Measurements from ENCODE around the gene MEIOB. TPM values are rescaled to one million over a fixed set of nuclear protein-coding genes. Genes with fewer than 3 reads are reported as not detected.
"Not testable (repeated sequence)": the region's sequence is repeated elsewhere in the genome, so short reads cannot be mapped to it uniquely, and the experiment has no call there.

MEIOB gene
- 1 to 10 TPM in 2 of 4 donors, under 1 TPM in 2; 0.25 to 3.1 (median 1.00) TPM for polyA plus RNA-seq (ENCODE audit: insufficient read length in 4 of 4)

- no peak for DNase-seq (ENCODE audit: low read depth in 4 of 4, low spot score in 3 of 4)
These were observed at the start of gene MEIOB for GRCh38 chr16:1871974-1872635. TSS of gene MEIOB (minus strand) at chr16:1872164. CDS start at chr16:1868175, 3,989 bp downstream.

GRCh38 chr16:1920727-1921171 is 48.8 kb upstream of the MEIOB start:
- DNase-seq (ENCODE audit: low read depth in 4 of 4, low spot score in 3 of 4), result no peak

GRCh38 chr16:1920122-1920521 is 48.2 kb upstream of the MEIOB start:
- not testable (repeated sequence) for DNase-seq (ENCODE audit: low read depth in 4 of 4, low spot score in 3 of 4)

GRCh38 chr16:1919327-1919998 is 47.5 kb upstream of the MEIOB start:
- no peak for DNase-seq (ENCODE audit: low read depth in 4 of 4, low spot score in 3 of 4)

- DNase-seq (ENCODE audit: low read depth in 4 of 4, low spot score in 3 of 4), result no peak
These were observed 46.7 kb upstream of the MEIOB start, which contains the start of gene HS3ST6 for GRCh38 chr16:1918351-1919326. TSS of gene HS3ST6 (minus strand) at chr16:1918415. CDS start at chr16:1918323, 92 bp downstream.

GRCh38 chr16:1917665-1918350 is 45.8 kb upstream of the MEIOB start:
- DNase-seq (ENCODE audit: low read depth in 4 of 4, low spot score in 3 of 4), result no peak

GRCh38 chr16:1917056-1917664 is 45.2 kb upstream of the MEIOB start:
- DNase-seq (ENCODE audit: low read depth in 4 of 4, low spot score in 3 of 4), result no peak

GRCh38 chr16:1916640-1916990 is 44.7 kb upstream of the MEIOB start:
- no peak for DNase-seq (ENCODE audit: low read depth in 4 of 4, low spot score in 3 of 4)

- no peak for DNase-seq (ENCODE audit: low read depth in 4 of 4, low spot score in 3 of 4)
These were observed 44.0 kb upstream of the MEIOB start for GRCh38 chr16:1915732-1916639.

GRCh38 chr16:1914988-1915387 is 43.0 kb upstream of the MEIOB start:
- DNase-seq (ENCODE audit: low read depth in 4 of 4, low spot score in 3 of 4), result no peak

- no peak for DNase-seq (ENCODE audit: low read depth in 4 of 4, low spot score in 3 of 4)
These were observed 42.2 kb upstream of the MEIOB start for GRCh38 chr16:1914084-1914608.

- DNase-seq (ENCODE audit: low read depth in 4 of 4, low spot score in 3 of 4), result no peak
These were observed 41.5 kb upstream of the MEIOB start for GRCh38 chr16:1913327-1914083.

- no peak for DNase-seq (ENCODE audit: low read depth in 4 of 4, low spot score in 3 of 4)
These were observed 40.2 kb upstream of the MEIOB start for GRCh38 chr16:1912215-1912543.

- no peak for DNase-seq (ENCODE audit: low read depth in 4 of 4, low spot score in 3 of 4)
These were observed 39.7 kb upstream of the MEIOB start for GRCh38 chr16:1911467-1912214.

GRCh38 chr16:1909561-1910231 is 37.7 kb upstream of the MEIOB start:
- no peak for DNase-seq (ENCODE audit: low read depth in 4 of 4, low spot score in 3 of 4)

- no peak for DNase-seq (ENCODE audit: low read depth in 4 of 4, low spot score in 3 of 4)
These were observed 37.0 kb upstream of the MEIOB start for GRCh38 chr16:1908983-1909382.

GRCh38 chr16:1908184-1908583 is 36.2 kb upstream of the MEIOB start:
- DNase-seq (ENCODE audit: low read depth in 4 of 4, low spot score in 3 of 4), result no peak
